ENCODE data around the gene CCNK.

Gene CCNK

GRCh38 chr14:99537399-99537798, 56.2 kb downstream of the CCNK start:
- Mint-ChIP-seq H3K27ac (no peak overlapping the region), H3K36me3 (ENCODE audit: low read depth) (no peaks in the 10 kb centered on the region), H3K4me1 (peaks cover 61% of the 10 kb centered on the region), H3K9me3 (no peaks in the 10 kb centered on the region), H3K27me3 (ENCODE audit: low read depth, poor library complexity) (peaks cover 2% of the 10 kb centered on the region), H3K4me3 (no peak overlapping the region)
- TF ChIP-seq, protein P1, sequence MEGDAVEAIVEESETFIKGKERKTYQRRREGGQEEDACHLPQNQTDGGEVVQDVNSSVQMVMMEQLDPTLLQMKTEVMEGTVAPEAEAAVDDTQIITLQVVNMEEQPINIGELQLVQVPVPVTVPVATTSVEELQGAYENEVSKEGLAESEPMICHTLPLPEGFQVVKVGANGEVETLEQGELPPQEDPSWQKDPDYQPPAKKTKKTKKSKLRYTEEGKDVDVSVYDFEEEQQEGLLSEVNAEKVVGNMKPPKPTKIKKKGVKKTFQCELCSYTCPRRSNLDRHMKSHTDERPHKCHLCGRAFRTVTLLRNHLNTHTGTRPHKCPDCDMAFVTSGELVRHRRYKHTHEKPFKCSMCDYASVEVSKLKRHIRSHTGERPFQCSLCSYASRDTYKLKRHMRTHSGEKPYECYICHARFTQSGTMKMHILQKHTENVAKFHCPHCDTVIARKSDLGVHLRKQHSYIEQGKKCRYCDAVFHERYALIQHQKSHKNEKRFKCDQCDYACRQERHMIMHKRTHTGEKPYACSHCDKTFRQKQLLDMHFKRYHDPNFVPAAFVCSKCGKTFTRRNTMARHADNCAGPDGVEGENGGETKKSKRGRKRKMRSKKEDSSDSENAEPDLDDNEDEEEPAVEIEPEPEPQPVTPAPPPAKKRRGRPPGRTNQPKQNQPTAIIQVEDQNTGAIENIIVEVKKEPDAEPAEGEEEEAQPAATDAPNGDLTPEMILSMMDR (IDR thresholded peaks at IDR 0.05) = no peak
- no peak for DNase-seq

DNA sequence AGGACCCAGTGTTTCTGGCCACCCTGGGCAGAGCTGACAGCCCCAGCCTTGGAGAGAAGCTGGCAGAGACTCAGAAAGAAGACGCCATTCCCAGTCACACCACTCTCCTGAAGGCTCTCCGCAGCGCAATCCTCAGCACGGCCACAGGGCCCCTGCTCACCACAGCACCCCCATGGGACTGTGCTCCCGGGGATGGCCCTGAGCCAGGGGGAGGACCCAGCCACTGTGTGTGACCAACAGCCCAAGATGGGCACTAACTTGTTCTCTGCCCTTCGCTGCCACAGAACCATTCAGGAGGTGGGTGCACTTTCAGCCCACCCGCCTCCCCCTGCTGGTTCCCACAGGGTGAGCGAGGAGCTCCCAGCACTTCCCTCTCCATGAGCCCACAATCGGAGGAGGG, 57.1 kb downstream of the CCNK start:
- H3K4me3 Mint-ChIP-seq = no peak overlapping the region
- H3K36me3 Mint-ChIP-seq (ENCODE audit: low read depth) = no peaks in the 10 kb centered on the region
- no peaks in the 10 kb centered on the region for H3K9me3 Mint-ChIP-seq
- H3K27me3 Mint-ChIP-seq (ENCODE audit: low read depth, poor library complexity) = peaks cover 2% of the 10 kb centered on the region
- H3K27ac Mint-ChIP-seq = no peak overlapping the region
- no peak for DNase-seq
- H3K4me1 Mint-ChIP-seq = peaks cover 67% of the 10 kb centered on the region
- TF ChIP-seq, protein P1 (IDR thresholded peaks at IDR 0.05) = no peak

DNA sequence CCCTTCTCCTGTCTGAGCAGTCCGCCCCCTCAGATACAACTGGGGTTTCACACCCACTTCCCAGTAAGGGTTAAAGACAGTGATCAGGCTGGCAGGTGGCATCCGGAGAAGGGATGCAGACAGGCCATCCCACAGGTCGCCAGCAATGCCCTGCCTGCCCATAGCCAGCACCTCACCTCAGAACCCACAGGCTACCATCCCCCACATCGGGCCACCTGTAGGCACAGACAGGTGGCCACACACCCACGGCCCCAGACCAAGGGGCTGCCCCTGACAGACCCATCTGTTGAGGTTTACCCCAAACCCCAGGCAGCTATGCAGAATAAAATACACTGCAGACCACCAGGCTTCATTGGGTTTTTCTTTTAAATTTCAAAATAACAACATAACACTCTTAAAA, 57.5 kb downstream of the CCNK start:
- H3K36me3 Mint-ChIP-seq (ENCODE audit: low read depth) = no peaks in the 10 kb centered on the region
- no peak overlapping the region for H3K27ac Mint-ChIP-seq
- peaks cover 2% of the 10 kb centered on the region for H3K27me3 Mint-ChIP-seq (ENCODE audit: low read depth, poor library complexity)
- no peaks in the 10 kb centered on the region for H3K9me3 Mint-ChIP-seq
- no peak for DNase-seq
- H3K4me3 Mint-ChIP-seq = no peak overlapping the region
- TF ChIP-seq, protein P1 (IDR thresholded peaks at IDR 0.05) = no peak
- peaks cover 72% of the 10 kb centered on the region for H3K4me1 Mint-ChIP-seq

DNA sequence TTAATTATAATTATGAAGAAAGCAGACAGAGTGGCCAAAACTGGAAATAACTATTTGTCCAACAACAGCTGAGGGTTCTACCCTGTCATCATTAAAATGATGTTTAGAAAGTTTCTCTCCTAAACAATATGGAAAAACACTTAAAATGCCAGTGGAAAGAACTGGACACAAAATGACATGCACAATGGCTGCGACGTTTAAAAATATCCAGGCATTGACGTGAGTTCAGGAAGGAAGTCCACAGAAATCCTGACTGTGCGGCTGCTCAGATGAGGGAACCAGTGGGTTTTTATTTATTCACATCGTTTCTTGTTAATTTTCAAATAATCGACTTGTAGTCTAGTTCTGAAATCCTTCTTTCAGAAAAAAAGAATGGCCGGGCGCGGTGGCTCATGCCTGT, 58.3 kb downstream of the CCNK start:
- H3K4me1 Mint-ChIP-seq = peaks cover 74% of the 10 kb centered on the region
- TF ChIP-seq, protein P1 (IDR thresholded peaks at IDR 0.05) = no peak
- peaks cover 2% of the 10 kb centered on the region for H3K27me3 Mint-ChIP-seq (ENCODE audit: low read depth, poor library complexity)
- H3K27ac Mint-ChIP-seq = no peak overlapping the region
- no peak for DNase-seq
- no peaks in the 10 kb centered on the region for H3K9me3 Mint-ChIP-seq
- H3K36me3 Mint-ChIP-seq (ENCODE audit: low read depth) = no peaks in the 10 kb centered on the region
- no peak overlapping the region for H3K4me3 Mint-ChIP-seq

- H3K36me3 Mint-ChIP-seq (ENCODE audit: low read depth) = no peaks in the 10 kb centered on the region
- peaks cover 6% of the 10 kb centered on the region for H3K27me3 Mint-ChIP-seq (ENCODE audit: low read depth, poor library complexity)
- no peak overlapping the region for H3K4me3 Mint-ChIP-seq
- H3K27ac Mint-ChIP-seq = no peak overlapping the region
- DNase-seq = no peak
- H3K4me1 Mint-ChIP-seq = peaks cover 80% of the 10 kb centered on the region
- H3K9me3 Mint-ChIP-seq = no peaks in the 10 kb centered on the region
- TF ChIP-seq, protein P1 (IDR thresholded peaks at IDR 0.05) = no peak
Measured at GRCh38 chr14:99540196-99541032, 59.2 kb downstream of the CCNK start.

DNA sequence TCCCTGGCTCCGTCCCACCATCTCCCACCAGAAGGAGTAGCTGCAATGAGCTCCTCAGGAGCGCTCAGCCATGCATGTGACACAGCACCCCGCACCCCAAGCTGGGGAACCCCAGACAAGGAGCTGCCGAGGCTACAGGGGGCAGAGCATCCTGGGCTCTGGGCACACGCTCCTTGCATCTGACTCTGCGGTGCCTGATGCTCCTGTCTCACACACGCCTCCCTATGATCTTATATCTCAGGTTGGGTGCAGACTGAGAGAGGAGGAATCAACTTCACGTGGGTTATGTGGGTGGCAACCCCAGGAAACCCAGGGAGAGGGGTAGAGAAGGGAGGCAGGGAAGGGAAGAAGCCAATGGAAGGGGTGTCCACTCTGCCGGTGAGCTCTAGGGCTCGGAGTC, 60.0 kb downstream of the CCNK start:
- Mint-ChIP-seq H3K36me3 (ENCODE audit: low read depth) (no peaks in the 10 kb centered on the region), H3K27ac (no peak overlapping the region), H3K4me1 (peaks cover 88% of the 10 kb centered on the region), H3K27me3 (ENCODE audit: low read depth, poor library complexity) (peaks cover 8% of the 10 kb centered on the region), H3K9me3 (no peaks in the 10 kb centered on the region), H3K4me3 (peak overlapping the region; percentile 54)
- DNase-seq = no peak
- TF ChIP-seq, protein P1 (IDR thresholded peaks at IDR 0.05) = no peak
